ENCODE results near the gene NCOA7. TPM values are rescaled to one million over a fixed set of nuclear protein-coding genes. Genes with fewer than 3 reads are reported as not detected.

Gene NCOA7
- total RNA-seq, 1 donor from 2014 or later: 59.0 TPM

- DNase-seq (ENCODE audit: low read depth): no peak
These were observed 23.7 kb downstream of the NCOA7 start for GRCh38 chr6:125814481-125814880.

GRCh38 chr6:125815080-125815910, 24.5 kb downstream of the NCOA7 start:
- no peak for DNase-seq (ENCODE audit: low read depth)

GRCh38 chr6:125816828-125817280, 26.1 kb downstream of the NCOA7 start:
- no peak for DNase-seq (ENCODE audit: low read depth)

- no peak for DNase-seq (ENCODE audit: low read depth)
These were observed 27.5 kb downstream of the NCOA7 start for GRCh38 chr6:125818225-125818657.

GRCh38 chr6:125818772-125819260, 28.1 kb downstream of the NCOA7 start:
- DNase-seq (ENCODE audit: low read depth): no peak

GRCh38 chr6:125819535-125820326, 29.0 kb downstream of the NCOA7 start:
- DNase-seq (ENCODE audit: low read depth): no peak

DNA sequence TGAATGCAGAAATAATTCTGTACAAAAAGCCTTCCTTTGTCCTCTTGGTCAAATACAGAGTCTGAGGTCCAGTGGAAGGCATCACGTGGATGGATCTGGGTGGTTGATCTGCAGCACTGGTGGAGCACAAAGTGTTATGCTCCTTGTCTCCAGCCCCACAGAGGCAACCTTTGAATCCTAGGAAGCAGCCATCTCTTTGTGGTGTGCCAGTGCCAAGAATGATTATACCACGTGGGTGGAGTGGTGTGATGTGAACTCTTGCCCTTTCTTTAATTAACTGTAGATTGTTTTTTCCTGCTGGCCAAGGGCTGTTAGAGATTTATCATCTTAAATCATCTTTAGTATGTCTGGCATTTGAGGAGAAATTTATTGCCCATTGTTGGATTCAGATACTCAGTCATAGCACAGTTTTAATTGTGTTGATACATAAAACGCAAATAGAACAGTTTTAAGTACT, 31.1 kb downstream of the NCOA7 start:
- DNase-seq (ENCODE audit: low read depth): peak; percentile 73

DNA sequence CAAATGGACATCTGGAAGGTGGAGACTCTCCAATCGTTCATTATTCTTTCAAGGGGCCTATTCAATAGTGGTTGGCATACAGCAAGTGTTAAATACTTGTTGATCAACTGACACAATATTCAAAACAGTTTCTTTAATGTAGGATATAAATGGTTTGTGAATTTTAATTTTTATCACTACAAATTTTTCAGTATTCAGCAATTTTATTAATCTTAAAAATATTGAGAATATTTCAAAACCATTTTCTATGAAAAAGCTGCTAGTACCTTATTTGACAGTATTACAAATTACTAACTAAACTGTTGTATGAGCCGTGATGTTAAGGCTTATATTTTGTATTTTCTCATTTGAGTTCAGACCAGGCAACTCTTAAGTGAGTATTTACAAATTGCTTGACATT, 32.4 kb downstream of the NCOA7 start:
- DNase-seq (ENCODE audit: low read depth): no peak

- DNase-seq (ENCODE audit: low read depth): no peak
These were observed 34.4 kb downstream of the NCOA7 start for GRCh38 chr6:125824946-125825771.

GRCh38 chr6:125826695-125827463, 36.1 kb downstream of the NCOA7 start:
- no peak for DNase-seq (ENCODE audit: low read depth)

GRCh38 chr6:125827788-125828320, 37.1 kb downstream of the NCOA7 start:
- no peak for DNase-seq (ENCODE audit: low read depth)

GRCh38 chr6:125828476-125829039, 37.8 kb downstream of the NCOA7 start:
- DNase-seq (ENCODE audit: low read depth): no peak

DNA sequence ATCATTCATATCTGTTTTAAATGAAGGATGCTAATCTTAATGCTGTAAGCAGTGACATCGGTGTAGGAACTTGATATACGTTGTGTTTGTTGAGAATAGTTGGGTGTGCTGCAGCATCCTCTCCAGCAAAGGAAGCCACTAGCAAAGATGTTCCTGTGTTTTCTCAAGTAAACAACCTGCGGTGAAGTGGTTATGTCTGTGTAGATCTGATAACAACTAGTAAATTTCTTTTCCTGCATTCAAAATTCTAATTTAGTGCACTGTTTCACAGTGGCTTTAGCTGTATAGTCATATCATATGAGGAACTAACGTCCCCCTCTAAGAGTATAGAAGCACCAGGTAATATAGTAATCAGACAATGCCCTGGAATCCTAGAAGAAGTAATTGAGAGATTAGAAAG, 38.7 kb downstream of the NCOA7 start:
- no peak for DNase-seq (ENCODE audit: low read depth)

GRCh38 chr6:125831659-125832058, 40.9 kb downstream of the NCOA7 start:
- DNase-seq (ENCODE audit: low read depth): no peak

- no peak for DNase-seq (ENCODE audit: low read depth)
These were observed 41.8 kb downstream of the NCOA7 start for GRCh38 chr6:125832391-125833117.

- peak; percentile 56 for DNase-seq (ENCODE audit: low read depth)
These were observed 43.6 kb downstream of the NCOA7 start for GRCh38 chr6:125834348-125834747.

DNA sequence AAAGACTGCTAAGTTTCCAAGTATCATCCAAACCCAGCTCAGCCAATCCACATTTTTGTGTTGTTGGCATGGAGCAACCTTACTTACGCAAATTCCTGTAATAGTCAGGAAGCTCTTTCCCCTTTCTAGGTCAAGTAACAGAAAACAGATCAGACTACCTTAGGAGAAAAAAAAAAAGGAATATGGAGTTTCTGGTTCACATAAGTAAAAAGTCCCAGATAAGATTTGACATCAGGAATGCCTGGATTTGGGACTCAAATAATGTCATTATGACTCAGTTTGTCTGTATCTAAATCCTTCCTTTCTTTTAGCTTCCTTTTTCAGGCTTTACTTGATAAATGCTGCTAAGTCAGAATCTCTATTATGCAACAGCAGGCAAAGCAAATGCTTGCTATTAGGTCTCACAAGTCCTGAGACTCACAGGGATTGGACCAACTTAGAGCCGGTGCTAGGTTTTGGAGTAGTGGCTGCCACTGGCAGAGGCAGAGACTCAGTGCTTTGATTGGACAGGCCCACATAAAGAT, 44.5 kb downstream of the NCOA7 start:
- peak; percentile 56 for DNase-seq (ENCODE audit: low read depth)

DNA sequence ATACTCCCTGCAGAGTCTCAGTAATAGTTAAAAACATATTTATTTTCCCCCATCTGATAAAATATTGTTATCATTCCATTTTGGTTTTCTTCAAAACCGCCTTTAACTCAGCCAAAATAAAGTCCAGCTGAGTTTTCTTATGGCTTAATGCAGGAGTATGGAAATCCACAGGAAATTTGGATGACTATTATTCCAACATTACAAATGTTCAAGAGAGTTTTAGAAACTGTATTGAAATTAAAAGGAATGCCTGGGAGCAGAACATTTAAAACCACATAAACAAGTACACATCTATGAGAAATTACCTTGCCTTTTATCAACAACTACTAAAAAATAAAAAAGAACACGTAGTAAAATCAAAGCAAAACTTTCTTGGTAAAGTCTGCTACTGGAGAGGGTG, 45.7 kb downstream of the NCOA7 start:
- DNase-seq (ENCODE audit: low read depth): no peak

DNA sequence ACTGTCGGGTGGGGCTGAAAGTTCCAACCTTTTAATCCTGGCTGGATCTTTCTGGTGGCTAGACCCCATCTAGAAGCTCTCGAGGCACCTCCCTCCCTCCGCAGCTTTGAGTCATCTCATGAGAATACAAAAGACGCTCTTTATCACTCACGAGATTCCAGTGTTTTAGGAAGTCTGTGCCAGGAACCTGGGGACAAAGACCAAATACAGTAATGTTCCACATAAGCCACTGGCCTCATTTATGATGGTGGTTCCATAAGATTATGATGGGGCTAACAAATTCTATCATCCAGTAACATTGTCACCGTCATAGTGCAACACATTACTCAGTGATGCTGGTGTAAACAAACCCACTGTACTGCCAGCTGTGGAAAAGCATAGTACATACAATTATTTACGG, 48.7 kb downstream of the NCOA7 start:
- no peak for DNase-seq (ENCODE audit: low read depth)

Data from renal cortical epithelial cell (primary cell).